ENCODE results near the gene ZBTB47.

The ZBTB47 gene

DNA sequence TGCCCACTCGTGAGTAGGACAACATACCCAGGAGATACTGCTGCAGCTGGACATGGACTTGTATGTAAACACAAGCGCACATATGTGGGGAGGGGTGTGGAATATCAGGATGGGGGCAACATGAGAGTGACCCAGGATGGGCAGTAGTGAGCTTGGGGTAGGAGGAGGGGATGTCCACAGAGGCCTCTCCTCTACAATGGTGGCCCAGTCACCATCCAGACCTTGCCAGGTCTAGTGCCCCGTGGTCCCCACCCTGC lies 266 bp upstream of the ZBTB47 start:
- no peak for DNase-seq

DNA sequence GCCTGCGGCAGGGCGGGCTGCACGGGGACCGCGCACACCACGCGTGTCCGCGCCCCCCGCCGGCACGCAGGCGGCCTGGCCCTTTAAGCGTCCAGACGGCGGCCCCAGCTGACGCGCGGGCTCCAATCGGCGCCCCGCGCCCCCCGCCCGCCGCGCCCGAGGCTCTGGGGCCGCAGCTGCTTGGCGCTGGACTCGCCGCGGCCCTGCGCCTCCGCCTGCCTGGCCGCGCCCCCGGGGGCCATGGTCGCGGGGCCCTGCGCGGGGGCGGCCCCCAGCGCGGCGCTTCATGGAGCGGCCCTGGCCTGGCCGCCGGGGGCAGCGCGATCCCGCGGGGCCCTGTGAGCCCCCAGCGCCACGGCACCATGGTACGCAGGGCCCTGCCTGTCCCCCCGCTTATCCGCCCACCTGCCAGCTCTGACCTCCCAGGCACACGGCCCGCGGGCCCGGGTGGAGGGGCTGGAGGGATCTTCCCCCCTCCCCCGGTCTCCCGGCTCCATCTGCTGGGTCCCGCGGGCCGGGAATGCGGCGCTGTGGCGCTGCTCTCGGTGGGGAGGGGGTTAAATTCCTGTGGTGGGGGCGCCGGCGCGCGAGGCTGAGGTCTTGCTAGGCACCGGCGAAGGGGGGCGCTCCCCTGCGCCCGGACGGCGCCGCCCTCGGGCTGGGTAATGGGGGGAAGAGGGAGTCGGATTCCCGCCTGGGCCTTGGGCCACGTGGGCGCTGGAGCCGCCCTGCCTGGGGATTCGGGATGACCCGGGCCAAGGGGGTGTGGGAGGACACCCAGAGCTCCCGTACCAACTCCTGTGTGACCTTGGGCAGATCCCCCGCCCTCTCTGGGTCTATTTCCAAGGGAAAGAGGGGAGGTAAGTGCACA lies 1.1 kb downstream of the ZBTB47 start:
- DNase-seq, result peak; percentile 28

DNA sequence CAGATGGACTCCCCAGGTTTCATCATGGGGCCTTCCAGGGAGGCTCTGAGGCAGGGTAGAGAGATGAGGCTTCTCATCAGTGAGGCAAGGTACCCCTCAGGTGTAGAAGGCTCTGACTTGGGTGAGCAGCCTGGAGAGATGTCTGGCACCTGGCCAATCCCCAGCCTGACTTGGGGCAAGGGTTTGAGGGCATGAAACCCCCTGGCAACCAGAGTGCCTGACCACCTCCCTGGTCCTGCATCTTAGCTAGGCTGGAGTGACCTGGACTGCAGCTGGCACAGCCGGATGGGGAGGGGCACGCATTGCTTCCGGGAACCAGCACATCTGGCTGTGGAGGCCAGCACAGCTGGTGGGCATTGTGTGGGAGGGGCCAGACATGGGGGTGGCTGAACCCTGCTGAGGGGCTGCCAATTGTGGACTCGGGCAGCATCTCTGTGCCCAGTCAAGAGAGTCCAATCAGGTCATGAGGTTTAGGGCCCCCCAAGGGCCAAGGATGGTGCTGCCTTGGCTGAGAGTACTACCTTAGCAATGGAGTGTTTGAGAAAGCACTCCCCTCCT lies 1.9 kb downstream of the ZBTB47 start:
- DNase-seq, result peak; percentile 19

DNA sequence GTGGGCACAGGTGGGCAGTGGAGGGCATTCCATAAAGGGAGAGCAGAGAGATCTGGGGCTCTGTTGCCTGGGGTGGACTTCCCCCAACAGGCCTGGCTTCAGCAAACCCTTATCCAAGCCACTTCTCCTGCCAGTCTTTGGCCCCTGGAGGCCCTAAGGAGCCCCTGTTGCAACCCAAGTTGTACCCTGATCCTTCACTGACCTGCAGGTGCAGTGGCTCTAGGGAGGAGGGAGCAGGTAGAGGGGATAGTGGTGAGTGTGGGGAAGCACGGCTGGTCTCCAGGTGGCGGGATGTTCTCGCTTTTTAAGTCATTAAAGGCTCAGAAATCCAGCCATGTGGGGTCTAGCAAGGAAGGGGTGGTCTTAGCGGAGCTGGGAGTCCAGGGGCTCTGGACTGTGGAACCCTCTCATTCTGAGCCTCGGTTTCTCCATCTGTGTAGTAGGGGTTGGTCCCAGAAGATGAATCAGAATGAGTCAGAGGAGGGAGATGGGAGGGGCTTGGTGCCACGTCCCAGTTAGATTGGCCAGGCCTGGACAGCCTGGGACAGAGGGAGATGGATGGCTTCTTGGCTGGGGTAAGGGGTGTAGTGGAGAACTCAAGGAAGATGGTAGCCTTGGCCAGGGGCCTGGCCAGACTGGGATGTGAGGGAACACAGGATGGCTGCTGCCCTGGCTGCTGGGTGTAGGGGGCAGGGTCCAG lies 2.6 kb downstream of the ZBTB47 start:
- DNase-seq, result no peak

DNA sequence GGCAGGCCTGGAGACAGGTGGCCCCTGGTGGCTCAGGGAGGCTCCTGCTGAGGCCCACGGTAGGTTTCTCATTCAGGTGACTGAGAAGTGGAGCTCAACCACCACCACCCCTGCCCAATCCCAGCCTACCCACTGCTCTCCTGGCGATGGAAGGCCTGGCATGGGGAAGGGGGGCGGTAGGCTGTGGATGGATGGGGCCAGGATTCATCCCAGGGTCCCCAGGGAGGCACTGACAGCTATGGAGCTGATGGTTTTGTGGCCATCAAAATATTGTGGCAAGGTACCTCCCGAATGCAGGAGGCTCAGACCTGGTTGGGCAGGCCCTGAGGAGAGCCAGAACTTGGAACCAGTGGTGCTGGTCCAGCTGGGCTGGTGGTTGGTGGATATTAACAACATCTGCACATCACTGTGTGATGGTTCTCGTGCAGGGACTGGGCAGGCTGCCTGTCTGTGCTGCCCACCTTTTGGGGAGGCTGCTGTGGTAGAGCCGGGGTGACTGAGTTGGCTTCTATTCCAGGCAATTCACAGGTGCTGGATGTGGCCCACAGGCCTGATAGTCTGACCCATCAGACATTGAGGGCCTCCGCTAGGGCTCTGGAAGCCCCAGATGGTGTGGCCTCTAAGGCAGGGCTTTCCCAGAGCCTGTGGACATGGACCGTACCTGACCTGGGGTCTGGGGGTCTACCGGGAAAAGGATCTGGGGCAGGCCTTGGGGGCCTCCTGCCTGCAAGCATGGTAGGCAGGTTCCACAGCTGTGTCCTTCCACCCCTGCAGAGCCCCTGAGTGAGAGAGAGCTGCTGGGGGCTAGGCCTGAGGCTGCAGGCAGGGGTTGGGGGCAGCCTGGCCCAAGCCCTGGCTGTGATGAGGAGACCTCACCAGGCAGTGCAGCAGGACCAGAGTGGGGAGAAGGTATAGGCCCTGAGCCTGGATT lies 3.4 kb downstream of the ZBTB47 start:
- DNase-seq, result no peak

DNA sequence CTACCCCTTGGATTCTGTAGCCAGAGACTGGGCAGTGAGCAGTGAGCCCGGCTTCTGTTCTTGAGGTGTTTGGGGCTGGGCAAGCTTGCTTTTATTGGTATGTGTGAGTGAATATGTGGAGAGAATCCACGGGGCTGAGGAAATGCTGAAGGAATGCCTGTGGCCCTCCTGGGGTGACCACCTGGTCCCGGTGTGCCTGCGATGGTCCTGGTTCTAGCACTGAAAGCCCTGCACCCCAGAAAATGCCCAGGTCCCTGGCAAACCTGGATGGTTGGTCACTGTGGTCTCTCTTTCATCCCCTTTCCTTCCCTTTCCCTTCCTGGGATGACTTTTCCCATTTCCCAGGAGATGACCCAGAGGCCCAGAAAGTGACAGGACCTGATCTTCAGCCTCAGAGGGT lies 4.2 kb downstream of the ZBTB47 start:
- DNase-seq, result no peak

DNA sequence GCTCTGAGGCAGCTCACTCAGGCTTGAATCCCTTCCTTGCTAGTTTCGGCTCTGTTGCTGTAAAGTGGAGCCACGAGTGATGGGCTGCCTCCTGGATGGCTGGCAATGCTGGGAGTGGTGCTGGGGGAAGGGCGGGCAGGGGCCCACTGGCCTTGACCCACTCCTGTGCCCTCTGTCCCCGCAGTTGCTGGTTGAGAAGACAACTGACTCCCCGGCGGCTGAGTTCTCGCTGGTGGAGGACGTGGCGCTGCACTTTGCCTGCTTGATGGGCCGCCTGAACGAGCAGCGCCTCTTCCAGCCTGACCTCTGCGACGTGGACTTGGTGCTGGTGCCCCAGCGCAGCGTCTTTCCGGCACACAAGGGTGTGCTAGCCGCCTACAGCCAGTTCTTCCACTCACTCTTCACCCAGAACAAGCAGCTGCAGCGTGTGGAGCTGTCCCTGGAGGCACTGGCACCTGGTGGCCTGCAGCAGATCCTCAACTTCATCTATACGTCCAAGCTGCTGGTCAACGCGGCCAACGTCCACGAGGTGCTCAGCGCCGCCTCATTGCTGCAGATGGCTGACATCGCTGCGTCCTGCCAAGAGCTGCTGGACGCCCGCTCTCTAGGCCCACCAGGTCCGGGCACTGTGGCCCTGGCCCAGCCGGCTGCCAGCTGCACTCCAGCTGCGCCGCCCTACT lies 4.7 kb downstream of the ZBTB47 start:
- no peak for DNase-seq

DNA sequence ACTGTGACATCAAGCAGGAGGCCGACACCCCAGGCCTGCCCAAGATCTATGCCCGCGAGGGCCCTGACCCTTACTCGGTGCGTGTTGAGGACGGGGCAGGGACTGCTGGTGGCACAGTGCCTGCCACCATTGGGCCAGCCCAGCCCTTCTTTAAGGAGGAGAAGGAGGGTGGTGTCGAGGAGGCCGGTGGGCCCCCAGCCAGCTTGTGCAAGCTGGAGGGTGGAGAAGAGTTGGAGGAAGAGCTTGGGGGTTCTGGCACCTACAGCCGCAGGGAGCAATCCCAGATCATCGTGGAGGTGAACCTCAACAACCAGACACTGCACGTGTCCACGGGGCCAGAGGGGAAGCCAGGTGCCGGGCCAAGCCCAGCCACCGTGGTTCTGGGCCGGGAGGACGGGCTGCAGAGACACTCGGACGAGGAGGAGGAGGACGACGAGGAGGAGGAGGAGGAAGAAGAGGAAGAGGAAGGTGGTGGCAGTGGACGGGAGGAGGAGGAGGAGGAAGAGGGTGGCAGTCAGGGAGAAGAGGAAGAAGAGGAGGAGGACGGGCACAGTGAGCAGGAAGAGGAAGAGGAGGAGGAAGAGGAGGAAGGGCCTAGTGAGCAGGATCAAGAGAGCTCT lies 5.4 kb downstream of the ZBTB47 start:
- no peak for DNase-seq

DNA sequence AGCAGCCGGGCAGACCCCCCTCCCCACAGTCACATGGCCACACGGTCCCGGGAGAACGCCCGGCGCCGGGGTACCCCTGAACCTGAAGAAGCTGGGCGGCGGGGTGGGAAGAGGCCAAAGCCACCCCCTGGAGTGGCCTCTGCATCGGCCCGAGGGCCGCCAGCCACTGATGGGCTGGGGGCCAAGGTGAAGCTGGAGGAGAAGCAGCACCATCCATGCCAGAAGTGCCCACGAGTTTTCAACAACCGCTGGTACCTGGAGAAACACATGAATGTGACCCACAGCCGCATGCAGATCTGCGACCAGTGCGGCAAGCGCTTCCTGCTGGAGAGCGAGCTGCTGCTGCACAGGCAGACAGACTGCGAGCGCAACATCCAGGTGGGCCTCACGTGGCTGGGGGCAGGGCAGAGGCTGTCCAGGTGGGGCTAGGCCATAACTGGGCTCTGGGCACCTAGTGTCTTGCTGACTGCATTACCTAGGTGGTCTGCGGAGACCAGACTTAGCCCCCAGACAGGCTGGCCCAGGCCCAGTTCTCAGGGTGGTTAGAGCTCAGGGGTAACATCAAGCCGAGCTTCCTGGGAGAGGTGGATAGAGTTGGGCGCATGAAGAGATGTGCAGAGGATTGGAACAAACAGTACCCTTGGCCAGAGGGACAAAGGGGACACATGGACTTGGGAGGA lies 6.1 kb downstream of the ZBTB47 start:
- DNase-seq, result no peak

DNA sequence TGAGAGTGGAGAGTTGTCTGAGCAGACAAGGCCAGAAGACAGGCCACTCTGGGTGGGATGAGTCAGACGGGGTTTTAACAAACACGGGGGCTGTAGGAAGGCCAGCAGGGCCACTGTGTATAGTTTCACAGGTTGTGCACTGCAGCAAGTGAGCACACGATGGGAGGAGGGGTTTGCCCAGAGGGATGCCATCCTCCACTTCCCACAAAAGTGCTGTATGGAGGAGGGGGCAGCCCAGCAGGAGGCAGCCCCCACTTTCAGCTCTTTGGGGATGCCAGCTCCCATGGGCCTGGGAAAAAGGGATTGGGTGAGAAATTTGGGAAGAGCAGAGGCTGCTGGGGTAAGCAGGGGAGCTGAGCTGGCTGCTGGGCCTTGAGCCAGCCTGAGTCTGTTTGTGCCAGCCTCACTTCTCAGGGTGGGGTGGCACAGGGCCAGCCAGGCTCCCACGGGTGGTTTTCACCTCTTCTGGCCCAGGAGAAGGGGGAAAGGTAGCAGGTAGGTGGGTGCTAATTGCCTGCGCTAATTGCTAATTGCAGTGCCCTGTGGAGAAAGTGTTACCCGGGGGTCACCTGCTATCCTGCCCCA lies 6.7 kb downstream of the ZBTB47 start:
- DNase-seq, result no peak

DNA sequence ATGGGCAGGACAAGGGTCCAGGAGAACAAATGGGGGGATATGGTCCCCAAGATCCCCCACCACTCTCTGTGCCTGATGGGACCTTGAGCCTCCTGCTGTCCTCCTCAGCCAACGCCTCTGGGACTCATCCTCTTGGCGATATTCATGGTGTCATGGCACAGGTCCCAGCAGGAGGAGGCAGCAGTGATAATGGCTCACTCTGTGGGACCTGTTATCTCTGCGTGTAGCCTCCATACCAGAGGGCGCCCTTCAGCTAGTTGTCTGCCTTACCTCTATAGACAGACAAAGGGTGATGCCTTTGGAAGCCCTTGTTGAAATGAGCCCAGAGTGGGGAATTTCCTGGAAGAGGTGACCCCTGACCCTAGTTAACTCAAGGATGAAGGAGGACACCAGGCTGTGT lies 7.4 kb downstream of the ZBTB47 start:
- no peak for DNase-seq

DNA sequence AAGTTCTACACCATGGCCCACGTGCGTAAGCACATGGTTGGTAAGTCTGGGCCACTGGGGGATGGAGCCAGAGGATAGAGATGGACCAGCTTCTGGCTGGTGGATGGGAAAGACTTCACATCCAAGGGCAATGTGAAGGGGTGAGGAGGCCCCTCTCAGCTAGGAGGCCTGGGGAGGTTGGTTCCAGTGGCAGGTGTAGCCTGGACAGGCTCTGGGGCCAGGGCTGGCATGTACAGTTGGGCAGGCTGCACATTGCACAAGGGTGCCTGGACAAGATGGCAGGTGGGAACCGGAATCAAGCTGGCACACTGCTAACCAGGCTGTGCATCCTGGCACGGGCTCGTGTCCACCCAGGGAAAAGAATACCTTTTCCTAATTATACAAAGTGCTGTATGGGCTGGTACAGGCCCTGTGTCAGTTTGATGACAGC lies 8.1 kb downstream of the ZBTB47 start:
- no peak for DNase-seq

DNA sequence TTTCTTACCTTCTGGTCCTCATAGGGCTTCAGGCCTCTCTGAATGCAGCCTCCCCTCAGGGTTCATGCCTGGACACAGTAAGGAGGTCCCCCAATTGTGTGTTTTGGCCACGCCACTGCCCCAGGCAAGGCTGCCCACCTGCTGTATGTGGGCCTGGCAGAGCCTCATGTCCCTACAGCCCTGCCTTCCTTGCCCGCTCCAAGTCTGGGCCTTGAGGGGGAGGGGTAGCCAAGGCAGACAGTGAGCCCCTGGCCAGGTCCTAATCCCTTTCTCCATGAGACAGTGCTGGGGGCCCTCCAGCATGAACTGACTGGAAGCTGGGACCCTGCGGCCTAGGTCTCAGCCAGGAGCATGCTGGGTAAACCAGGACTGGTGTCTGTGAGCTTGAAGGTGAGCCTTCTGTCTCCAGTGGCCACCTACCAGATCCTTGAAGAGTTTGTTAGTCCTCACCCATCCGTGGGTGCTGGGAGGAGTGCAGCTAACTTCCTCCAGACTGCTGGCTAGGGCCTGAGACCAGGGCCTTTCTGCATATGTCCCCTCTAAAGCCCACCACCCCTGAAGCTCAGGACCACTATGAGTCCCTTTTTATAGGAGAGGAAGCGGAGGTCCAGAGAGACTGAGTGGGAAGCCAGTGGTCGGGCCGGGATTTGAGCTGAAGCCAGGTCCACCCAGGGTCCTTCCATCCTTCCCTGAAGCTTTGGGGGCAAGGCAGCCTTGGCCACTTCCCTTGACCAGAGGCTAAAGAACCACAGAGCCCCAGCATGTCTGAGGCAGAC lies 8.7 kb downstream of the ZBTB47 start:
- DNase-seq, result no peak

DNA sequence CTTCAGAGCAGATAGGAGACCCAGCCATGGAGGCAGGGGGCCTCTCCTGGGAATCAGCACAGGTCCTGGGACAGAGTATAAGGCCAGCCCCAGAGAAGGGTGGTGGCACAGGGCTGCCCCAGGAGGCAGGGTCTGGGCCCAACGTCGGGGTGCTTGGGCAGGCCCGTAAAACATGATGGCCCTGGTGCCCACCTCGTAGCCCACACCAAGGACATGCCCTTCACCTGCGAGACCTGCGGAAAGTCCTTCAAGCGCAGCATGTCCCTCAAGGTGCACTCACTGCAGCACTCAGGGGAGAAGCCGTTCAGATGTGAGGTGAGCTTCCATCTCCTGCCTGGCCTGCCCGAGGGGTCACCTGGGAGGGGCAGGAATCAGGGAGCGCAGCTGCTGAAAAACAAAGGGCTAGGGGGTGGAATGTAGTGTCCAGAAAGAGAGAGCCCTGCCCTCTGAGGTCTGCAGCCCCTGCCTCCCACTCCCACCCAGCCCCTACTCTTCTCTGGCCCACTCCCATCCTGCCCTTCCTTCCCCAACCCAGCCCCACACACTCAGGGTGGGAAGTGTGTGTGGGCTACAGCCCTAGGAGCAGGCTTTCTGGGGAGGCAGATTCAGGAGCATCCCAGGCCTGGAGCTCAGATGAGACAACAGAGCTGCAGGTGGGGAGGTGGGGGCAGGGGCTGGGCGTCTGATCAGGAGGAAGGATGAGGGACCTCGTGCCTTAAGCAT lies 9.5 kb downstream of the ZBTB47 start:
- no peak for DNase-seq

DNA sequence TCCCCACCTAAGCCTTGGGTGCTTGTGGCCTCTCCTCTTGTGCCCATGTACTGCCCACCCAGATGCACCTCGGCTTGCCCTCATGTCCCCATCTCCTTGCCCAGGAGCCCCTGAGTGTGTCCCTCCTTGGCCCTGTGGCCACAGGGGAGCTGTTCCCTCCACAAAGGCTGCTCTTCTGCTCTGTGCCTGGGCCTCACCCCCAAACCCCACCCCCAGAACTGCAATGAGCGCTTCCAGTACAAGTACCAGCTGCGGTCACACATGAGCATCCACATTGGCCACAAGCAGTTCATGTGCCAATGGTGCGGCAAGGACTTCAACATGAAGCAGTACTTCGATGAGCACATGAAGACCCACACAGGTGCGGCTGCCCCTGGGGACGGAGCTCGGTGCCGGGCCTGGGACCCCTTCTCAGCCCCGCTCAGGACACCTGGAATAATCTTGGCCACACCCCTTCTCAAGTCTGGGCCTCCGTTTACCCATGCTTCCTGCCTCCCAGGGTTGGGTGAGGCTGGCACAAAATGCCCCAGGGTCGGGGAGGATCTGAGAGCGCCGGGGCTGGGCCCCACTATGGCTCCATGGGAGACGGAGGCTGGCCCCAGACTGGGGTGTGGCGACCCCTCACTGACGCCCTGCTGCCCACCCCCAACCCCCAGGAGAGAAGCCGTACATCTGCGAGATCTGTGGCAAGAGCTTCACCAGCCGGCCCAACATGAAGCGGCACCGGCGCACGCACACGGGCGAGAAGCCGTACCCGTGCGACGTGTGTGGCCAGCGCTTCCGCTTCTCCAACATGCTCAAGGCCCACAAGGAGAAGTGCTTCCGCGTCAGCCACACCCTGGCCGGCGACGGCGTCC lies 10.3 kb downstream of the ZBTB47 start:
- DNase-seq, result no peak

DNA sequence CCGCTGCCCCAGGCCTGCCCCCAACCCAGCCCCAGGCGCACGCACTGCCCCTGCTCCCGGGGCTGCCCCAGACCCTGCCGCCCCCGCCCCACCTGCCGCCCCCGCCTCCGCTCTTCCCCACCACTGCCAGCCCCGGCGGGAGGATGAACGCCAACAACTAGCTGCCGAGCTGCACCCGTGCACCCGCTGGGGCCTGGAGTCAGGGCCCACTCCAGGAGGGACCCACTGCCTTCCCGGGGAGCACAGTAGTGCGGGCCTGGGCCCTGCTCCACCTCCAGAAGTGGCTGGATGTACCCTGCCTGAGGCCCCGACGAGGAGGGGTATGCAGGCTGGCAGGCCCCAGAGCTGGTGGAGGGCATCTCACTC lies 10.9 kb downstream of the ZBTB47 start:
- no peak for DNase-seq

DNA sequence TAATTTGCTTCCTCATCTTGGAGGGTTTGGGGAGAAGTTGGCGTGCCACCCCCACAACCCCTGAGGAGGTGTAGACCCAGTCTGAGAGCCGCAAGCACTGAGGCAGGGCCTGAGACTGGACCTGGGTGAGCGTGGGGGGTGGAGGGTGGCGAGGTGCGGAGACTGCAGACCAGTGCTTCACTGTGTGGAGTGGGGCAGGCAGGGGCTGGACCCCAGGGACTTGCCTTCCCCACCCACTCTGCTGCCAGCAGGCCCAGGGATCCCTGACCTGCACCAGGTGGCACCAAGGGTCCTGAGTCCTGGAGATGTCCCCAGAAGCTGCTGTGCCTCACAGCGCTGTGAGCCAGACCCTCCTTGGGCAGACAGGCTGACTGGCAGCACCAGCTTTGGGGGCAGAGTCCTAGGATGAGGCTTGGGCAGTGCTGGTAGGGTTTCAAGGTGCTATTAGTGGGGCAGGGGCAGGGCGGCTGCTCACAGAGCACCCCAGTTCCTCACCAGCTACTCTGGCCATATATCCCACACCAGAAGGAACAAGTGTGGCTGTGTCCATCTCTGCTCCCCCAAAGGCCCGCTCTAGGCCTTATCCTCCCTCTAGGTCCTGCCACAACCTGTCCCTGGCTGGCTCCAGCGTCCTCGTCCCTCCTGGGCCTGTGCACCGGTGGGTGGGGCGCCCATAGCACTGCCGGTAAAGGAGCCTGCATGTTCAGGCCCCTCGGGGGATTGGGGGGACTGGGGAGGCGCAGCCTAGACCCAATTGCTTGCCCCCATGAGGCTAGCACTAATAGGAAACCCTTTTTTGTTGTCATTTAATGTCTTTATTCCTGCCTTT lies 11.8 kb downstream of the ZBTB47 start:
- no peak for DNase-seq

DNA sequence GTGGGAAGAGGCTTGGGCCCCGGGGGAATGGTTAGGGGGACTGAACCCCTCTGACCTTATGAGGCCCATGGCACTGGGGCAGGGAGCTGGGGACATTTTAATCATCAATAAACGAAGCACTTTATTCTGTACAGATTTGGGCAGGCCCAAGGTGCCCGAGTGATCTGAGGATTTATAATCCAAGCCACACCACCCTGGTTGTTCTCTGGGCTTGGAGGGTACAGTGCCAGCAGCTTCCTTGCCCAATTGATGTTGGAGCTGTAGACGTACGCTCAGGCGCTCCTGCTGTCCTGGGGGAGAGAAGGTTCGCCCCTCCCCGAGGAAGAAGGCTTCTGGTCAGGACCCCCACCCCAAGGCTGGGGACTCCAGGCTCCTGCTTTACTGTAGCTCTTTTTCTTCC lies 12.5 kb downstream of the ZBTB47 start:
- DNase-seq, result no peak

Data from activated T-cell treated with anti-CD3 and anti-CD28 coated beads, Interleukin-2, amount 50 U/mL, for 1 hour (primary cell).